Smooth muscle cell (in vitro differentiated cells): ENCODE measurements around the gene PALM. TPM values are rescaled to one million over a fixed set of nuclear protein-coding genes. Genes with fewer than 3 reads are reported as not detected.

Experiments used
- DNase-seq: peaks from one replicate; lab custom pipeline; 2025; ENCODE audit not compliant: unreplicated experiment; lab: John Stamatoyannopoulos, UW
- H2AFZ ChIP-seq: fragments of 200-600 bp; sonication (generic); 2 replicates; pipeline ENCODE4 v1.6.0; 2016; ENCODE audit warnings: antibody characterized with exemption, low read depth, mild to moderate bottlenecking
- H3F3A ChIP-seq: fragments of 200-600 bp; sonication (generic); 2 replicates; pipeline ENCODE4 v1.6.0; 2017; ENCODE audit warnings: antibody characterized with exemption, low read depth
- H3K27ac ChIP-seq: fragments of 200-600 bp; sonication (generic); 2 replicates; pipeline ENCODE4 v1.5.1; 2016; ENCODE audit warnings: low read depth, mild to moderate bottlenecking
- H3K27me3 ChIP-seq: fragments of 200-600 bp; sonication (generic); 2 replicates; pipeline ENCODE4 v1.6.1; 2016; ENCODE audit warnings: low read depth, mild to moderate bottlenecking
- H3K36me3 ChIP-seq: fragments of 200-600 bp; sonication (generic); 2 replicates; pipeline ENCODE4 v1.5.1; 2016; ENCODE audit warnings: low read depth
- H3K4me1 ChIP-seq: fragments of 200-600 bp; sonication (generic); 2 replicates; pipeline ENCODE4 v1.5.1; 2016; ENCODE audit warnings: low read depth
- H3K4me2 ChIP-seq: fragments of 200-600 bp; sonication (generic); 2 replicates; pipeline ENCODE4 v1.6.0; 2016; ENCODE audit warnings: mild to moderate bottlenecking
- H3K4me3 ChIP-seq: fragments of 200-600 bp; sonication (generic); 2 replicates; pipeline ENCODE4 v1.5.1; 2016; ENCODE audit warnings: mild to moderate bottlenecking
- H3K79me2 ChIP-seq: fragments of 200-600 bp; sonication (generic); 2 replicates; pipeline ENCODE4 v1.6.0; 2016; ENCODE audit warnings: low read depth, mild to moderate bottlenecking
- H3K9ac ChIP-seq: fragments of 200-600 bp; sonication (generic); 2 replicates; pipeline ENCODE4 v1.6.0; 2016; ENCODE audit warnings: low read depth
- H3K9me3 ChIP-seq: fragments of 200-600 bp; sonication (generic); replicated peaks from 2 replicates; pipeline ENCODE4 v1.5.1; 2016; ENCODE audit warnings: low read depth
- H4K20me1 ChIP-seq: fragments of 200-600 bp; sonication (generic); 2 replicates; pipeline ENCODE4 v1.6.0; 2016; ENCODE audit warnings: low read depth
- WGBS: methylation state at CpG from one replicate; pipeline ENCODE4 v1.1.7; 2016; ENCODE audit warnings: low lambda C conversion rate; 5-methylcytosine and 5-hydroxymethylcytosine counted together
- polyA plus RNA-seq: library from polyadenylated mRNA; unstranded; fragments of >200 nt; fragmentation: Nextera tagmentation; extraction: Ambion mirVana; gene quantifications from 2 replicates; pipeline ENCODE4 v1.2.1, GENCODE V29; 2016
- total RNA-seq: library from RNA; depleted of rRNA; stranded (reverse); fragments of >200 nt; gene quantifications from 2 replicates; pipeline ENCODE4 v1.2.3, GENCODE V29; 2014
- TF ChIP-seq, protein P1 (sequence below): fragments of 200-600 bp; sonication (generic); IDR thresholded peaks from 2 replicates; pipeline ENCODE4 v1.5.1; 2017; ENCODE audit warnings: borderline replicate concordance, mild to moderate bottlenecking, antibody characterized with exemption; ENCODE audit not compliant: insufficient read depth, poor library complexity, severe bottlenecking

PALM gene
- total and polyA plus RNA-seq, 2 experiments from 2014 or later, result 11.1 to 16.6 TPM

DNA sequence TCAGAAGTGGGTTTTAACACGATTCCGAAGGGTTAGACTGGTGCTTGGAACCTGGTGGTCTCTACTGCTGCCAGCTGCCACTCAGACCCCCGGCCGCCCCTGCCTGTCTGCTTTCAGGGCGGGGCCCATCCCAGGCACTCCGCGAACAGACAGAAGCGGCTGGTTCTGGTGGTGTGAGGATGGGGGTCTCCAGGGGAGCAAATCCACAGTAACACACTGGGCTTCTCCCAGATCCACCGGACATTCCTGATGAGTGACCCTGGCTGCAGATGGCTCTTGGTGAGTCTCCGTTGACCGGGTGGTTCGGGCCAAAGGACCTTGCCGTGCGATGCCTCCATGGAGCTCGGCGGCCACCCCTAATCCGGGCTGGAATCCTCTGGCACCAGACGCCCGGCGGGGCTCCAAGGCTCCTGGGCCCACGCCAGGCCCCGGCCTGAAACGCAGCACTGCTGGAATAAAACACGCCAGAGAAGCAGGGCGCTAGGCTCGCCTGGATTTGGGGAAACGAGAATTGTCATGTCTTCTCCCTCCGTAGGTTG is 86.4 kb downstream of the PALM start:
- TF ChIP-seq, protein P1, sequence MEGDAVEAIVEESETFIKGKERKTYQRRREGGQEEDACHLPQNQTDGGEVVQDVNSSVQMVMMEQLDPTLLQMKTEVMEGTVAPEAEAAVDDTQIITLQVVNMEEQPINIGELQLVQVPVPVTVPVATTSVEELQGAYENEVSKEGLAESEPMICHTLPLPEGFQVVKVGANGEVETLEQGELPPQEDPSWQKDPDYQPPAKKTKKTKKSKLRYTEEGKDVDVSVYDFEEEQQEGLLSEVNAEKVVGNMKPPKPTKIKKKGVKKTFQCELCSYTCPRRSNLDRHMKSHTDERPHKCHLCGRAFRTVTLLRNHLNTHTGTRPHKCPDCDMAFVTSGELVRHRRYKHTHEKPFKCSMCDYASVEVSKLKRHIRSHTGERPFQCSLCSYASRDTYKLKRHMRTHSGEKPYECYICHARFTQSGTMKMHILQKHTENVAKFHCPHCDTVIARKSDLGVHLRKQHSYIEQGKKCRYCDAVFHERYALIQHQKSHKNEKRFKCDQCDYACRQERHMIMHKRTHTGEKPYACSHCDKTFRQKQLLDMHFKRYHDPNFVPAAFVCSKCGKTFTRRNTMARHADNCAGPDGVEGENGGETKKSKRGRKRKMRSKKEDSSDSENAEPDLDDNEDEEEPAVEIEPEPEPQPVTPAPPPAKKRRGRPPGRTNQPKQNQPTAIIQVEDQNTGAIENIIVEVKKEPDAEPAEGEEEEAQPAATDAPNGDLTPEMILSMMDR, result no peak
- no peak overlapping the region for H3K4me3 ChIP-seq
- H3K79me2 ChIP-seq, result peaks cover 24% of the 10 kb centered on the region
- H3K9me3 ChIP-seq, result no peaks in the 10 kb centered on the region
- H3K36me3 ChIP-seq, result no peaks in the 10 kb centered on the region
- H3K27ac ChIP-seq, result no peak overlapping the region
- H3K4me1 ChIP-seq, result peaks cover 14% of the 10 kb centered on the region
- H2AFZ ChIP-seq, result no peak overlapping the region
- H3K4me2 ChIP-seq, result no peak overlapping the region
- no peak overlapping the region for H3K9ac ChIP-seq
- peaks cover 4% of the 10 kb centered on the region for H3F3A ChIP-seq
- no peak for DNase-seq
- H4K20me1 ChIP-seq, result peaks cover 23% of the 10 kb centered on the region
- 97% methylated on average over 24 of the region's 28 CpGs for WGBS
- no peaks in the 10 kb centered on the region for H3K27me3 ChIP-seq

DNA sequence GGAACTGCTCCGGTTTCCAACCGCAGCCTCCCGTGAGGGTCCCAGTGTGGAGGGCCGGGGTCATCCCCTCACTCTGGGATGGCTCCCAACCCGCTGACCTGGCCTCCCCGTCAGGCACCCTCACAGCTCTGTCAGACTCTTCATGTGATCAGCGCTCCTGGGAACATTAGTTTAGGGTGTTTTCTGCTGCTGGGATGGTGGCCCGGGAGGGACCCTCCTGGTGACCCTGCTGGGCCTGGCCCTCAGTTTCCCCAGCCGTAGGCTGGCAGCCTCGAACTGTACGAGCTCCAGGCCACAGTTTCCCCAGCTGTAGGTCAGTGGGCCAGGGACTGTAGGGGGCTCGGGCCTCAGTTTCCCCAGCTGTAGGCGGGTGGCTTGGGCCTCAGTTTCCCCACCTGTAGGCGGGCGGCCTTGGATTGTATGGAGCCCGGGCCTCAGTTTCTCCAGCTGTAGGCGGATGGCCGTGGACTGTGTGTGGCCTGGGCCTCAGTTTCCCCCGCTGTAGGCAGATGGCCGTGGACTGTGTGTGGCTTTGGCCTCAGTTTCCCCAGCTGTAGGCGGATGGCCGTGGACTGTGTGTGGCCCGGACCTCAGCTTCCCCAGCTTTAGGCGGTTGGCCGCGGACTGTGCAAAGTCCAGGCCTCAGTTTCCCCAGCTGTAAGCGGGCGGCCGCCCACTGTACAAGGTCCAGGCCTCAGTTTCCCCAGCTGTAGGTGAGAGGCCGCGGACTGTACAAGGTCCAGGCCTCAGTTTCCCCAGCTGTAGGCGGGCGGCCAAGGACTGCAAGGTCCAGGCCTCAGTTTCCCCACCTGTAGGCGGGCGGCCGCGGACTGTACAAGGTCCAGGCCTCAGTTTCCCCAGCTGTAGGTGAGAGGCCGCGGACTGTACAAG is 87.2 kb downstream of the PALM start:
- peak overlapping the region; percentile 96 for H3K4me2 ChIP-seq
- TF ChIP-seq, protein P1, result no peak
- peaks cover 22% of the 10 kb centered on the region for H3K4me1 ChIP-seq
- peaks cover 31% of the 10 kb centered on the region for H4K20me1 ChIP-seq
- H3K27ac ChIP-seq, result no peak overlapping the region
- H3K9ac ChIP-seq, result no peak overlapping the region
- WGBS, result 92% methylated on average over 39 of the region's 39 CpGs
- H3K9me3 ChIP-seq, result no peaks in the 10 kb centered on the region
- DNase-seq, result no peak
- no peaks in the 10 kb centered on the region for H3K36me3 ChIP-seq
- no peaks in the 10 kb centered on the region for H3K27me3 ChIP-seq
- no peak overlapping the region for H2AFZ ChIP-seq
- H3F3A ChIP-seq, result peaks cover 9% of the 10 kb centered on the region
- H3K4me3 ChIP-seq, result peak overlapping the region; percentile 63
- peaks cover 32% of the 10 kb centered on the region for H3K79me2 ChIP-seq

DNA sequence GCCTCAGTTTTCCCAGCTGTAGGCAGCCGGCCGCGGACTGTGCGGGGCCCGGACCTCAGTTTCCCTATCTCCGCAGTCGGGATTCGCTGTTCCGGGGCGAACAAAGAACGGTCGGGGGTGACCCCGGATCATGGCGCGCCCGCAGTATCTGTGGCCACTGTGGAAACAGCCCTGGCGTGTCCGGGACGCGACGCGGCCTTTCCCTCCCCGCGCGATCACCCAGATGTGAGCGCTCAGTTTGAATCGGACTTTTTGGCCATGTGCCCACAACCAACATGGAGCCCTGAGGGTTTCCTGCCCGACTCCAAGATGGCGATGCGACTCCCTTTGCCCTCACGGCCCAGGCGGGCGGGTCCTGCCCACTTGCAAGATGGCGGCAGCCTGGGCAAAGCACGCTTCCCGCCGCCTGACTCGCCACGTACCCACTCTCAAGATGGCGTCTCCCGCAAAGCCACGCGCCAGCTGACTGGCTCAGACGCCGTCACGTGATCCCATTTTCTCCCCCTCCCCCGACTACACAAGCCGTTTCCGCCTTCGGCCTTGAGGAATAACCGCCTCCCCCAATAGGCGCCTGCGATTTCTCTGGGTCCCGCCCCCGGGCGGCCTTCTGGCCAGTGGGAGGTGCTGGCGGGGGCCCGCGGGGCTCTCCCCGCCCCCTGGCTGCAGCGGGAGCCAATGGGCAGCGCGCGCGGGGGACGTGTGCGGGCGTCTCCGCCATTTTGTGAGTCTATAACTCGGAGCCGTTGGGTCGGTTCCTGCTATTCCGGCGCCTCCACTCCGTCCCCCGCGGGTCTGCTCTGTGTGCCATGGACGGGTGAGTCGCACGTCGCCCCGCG is 88.2 kb downstream of the PALM start, which contains the start of gene PTBP1:
PTBP1 (plus strand) TSS at position 761 of the 836 bp plus-strand sequence; CDS start at position 807, 46 bp downstream.
- Histone ChIP-seq H2AFZ (peak within 1 kb of the TSS; percentile 95), H4K20me1 (peaks cover 41% of the 10 kb centered on the region), H3K79me2 (peaks cover 41% of the 10 kb centered on the region), H3K27ac (peak within 1 kb of the TSS; percentile 90), H3F3A (peaks cover 14% of the 10 kb centered on the region), H3K4me2 (peak within 1 kb of the TSS; percentile 96), H3K4me1 (peaks cover 32% of the 10 kb centered on the region), H3K36me3 (no peaks in the 10 kb centered on the region), H3K9me3 (no peaks in the 10 kb centered on the region), H3K4me3 (peak within 1 kb of the TSS; percentile 100), H3K9ac (peak within 1 kb of the TSS; percentile 96), H3K27me3 (no peaks in the 10 kb centered on the region)
- 5% methylated on average over 60 of the region's 83 CpGs for WGBS
- peak; percentile 100 for DNase-seq
- TF ChIP-seq, protein P1, result peak; percentile 5

Other genes starting within 250 kb of the PALM start
- 10.8 and 15.6 TPM in 2 replicates for gene SHC2, start 247.9 kb upstream of the PALM start, total RNA-seq
- 29.3 and 34.5 TPM in 2 replicates for gene SHC2, start 247.9 kb upstream of the PALM start, polyA plus RNA-seq
- gene MADCAM1, start 212.4 kb upstream of the PALM start, total RNA-seq, result not detected in 2 replicates
- gene MADCAM1, start 212.4 kb upstream of the PALM start, polyA plus RNA-seq, result 0.24 TPM in 1 of 2 replicates, not detected in the other
- gene TPGS1, start 201.4 kb upstream of the PALM start, total RNA-seq, result 14.6 and 20.5 TPM in 2 replicates
- gene TPGS1, start 201.4 kb upstream of the PALM start, polyA plus RNA-seq, result 49.3 and 51.3 TPM in 2 replicates
- gene CDC34, start 177.2 kb upstream of the PALM start, total RNA-seq, result 67.7 and 72.7 TPM in 2 replicates
- 151 and 159 TPM in 2 replicates for gene CDC34, start 177.2 kb upstream of the PALM start, polyA plus RNA-seq
- not detected in 2 replicates for gene GZMM, start 164.9 kb upstream of the PALM start, total RNA-seq
- 0.23 and 0.64 TPM in 2 replicates for gene GZMM, start 164.9 kb upstream of the PALM start, polyA plus RNA-seq
- 431 and 469 TPM in 2 replicates for gene BSG, start 136.3 kb upstream of the PALM start, total RNA-seq
- gene BSG, start 136.3 kb upstream of the PALM start, polyA plus RNA-seq, result 971 and 1,057 TPM in 2 replicates
- gene HCN2, start 119.1 kb upstream of the PALM start, total RNA-seq, result 0.27 and 0.81 TPM in 2 replicates
- gene HCN2, start 119.1 kb upstream of the PALM start, polyA plus RNA-seq, result 0.12 and 0.49 TPM in 2 replicates
- 15.2 and 23.8 TPM in 2 replicates for gene POLRMT, start 75.4 kb upstream of the PALM start, total RNA-seq
- 65.3 and 74.2 TPM in 2 replicates for gene POLRMT, start 75.4 kb upstream of the PALM start, polyA plus RNA-seq
- not detected in 2 replicates for gene FGF22, start 69.1 kb upstream of the PALM start, total RNA-seq
- gene FGF22, start 69.1 kb upstream of the PALM start, polyA plus RNA-seq, result 0.18 TPM in 2 replicates
- 19.8 and 24.6 TPM in 2 replicates for gene RNF126, start 45.7 kb upstream of the PALM start, total RNA-seq
- 55.7 and 60.4 TPM in 2 replicates for gene RNF126, start 45.7 kb upstream of the PALM start, polyA plus RNA-seq
- gene FSTL3, start 32.5 kb upstream of the PALM start, total RNA-seq, result 117 and 132 TPM in 2 replicates
- gene FSTL3, start 32.5 kb upstream of the PALM start, polyA plus RNA-seq, result 153 and 172 TPM in 2 replicates
- gene PRSS57, start 13.5 kb upstream of the PALM start, total RNA-seq, result not detected in 2 replicates
- not detected in 2 replicates for gene PRSS57, start 13.5 kb upstream of the PALM start, polyA plus RNA-seq
- gene MISP, start 42.2 kb downstream of the PALM start, total RNA-seq, result 1.7 and 10.2 TPM in 2 replicates
- gene MISP, start 42.2 kb downstream of the PALM start, polyA plus RNA-seq, result 1.2 and 8.0 TPM in 2 replicates
- gene PTBP1, start 88.5 kb downstream of the PALM start, total RNA-seq, result 123 and 167 TPM in 2 replicates
- gene PTBP1, start 88.5 kb downstream of the PALM start, polyA plus RNA-seq, result 226 and 238 TPM in 2 replicates
- gene PLPPR3, start 113.0 kb downstream of the PALM start, total RNA-seq, result 6.5 and 10.7 TPM in 2 replicates
- 13.7 and 14.7 TPM in 2 replicates for gene PLPPR3, start 113.0 kb downstream of the PALM start, polyA plus RNA-seq
- 0.45 and 8.0 TPM in 2 replicates for gene AZU1, start 118.9 kb downstream of the PALM start, total RNA-seq
- gene AZU1, start 118.9 kb downstream of the PALM start, polyA plus RNA-seq, result 0.32 and 2.2 TPM in 2 replicates
- gene PRTN3, start 132.1 kb downstream of the PALM start, total RNA-seq, result not detected in 2 replicates
- not detected in 2 replicates for gene PRTN3, start 132.1 kb downstream of the PALM start, polyA plus RNA-seq
- gene ELANE, start 143.4 kb downstream of the PALM start, total RNA-seq, result not detected in 2 replicates
- not detected in 2 replicates for gene ELANE, start 143.4 kb downstream of the PALM start, polyA plus RNA-seq
- not detected in 2 replicates for gene CFD, start 150.7 kb downstream of the PALM start, total RNA-seq
- gene CFD, start 150.7 kb downstream of the PALM start, polyA plus RNA-seq, result 0.34 and 1.9 TPM in 2 replicates
- 19.0 and 25.2 TPM in 2 replicates for gene MED16, start 184.3 kb downstream of the PALM start, total RNA-seq
- 86.8 and 87.1 TPM in 2 replicates for gene MED16, start 184.3 kb downstream of the PALM start, polyA plus RNA-seq
- not detected in 2 replicates for gene RNU6-9, start 184.5 kb downstream of the PALM start, total RNA-seq
- gene RNU6-9, start 184.5 kb downstream of the PALM start, polyA plus RNA-seq, result not detected in 2 replicates
- gene R3HDM4, start 204.3 kb downstream of the PALM start, total RNA-seq, result 25.9 and 42.3 TPM in 2 replicates
- 69.4 and 70.5 TPM in 2 replicates for gene R3HDM4, start 204.3 kb downstream of the PALM start, polyA plus RNA-seq
- gene KISS1R, start 208.4 kb downstream of the PALM start, total RNA-seq, result 0.27 TPM in 1 of 2 replicates, not detected in the other
- gene KISS1R, start 208.4 kb downstream of the PALM start, polyA plus RNA-seq, result 0.61 and 1.4 TPM in 2 replicates
- gene ARID3A, start 217.1 kb downstream of the PALM start, total RNA-seq, result 50.3 TPM in 2 replicates
- 45.7 and 75.2 TPM in 2 replicates for gene ARID3A, start 217.1 kb downstream of the PALM start, polyA plus RNA-seq